GM19395 (cell line): Measurements from ENCODE around the gene TSC2.

ENCODE experiments used
- ATAC-seq: cut with Tn5 transposase; IDR thresholded peaks from one replicate; pipeline ENCODE4 v1.9.1; 2021; ENCODE audit warnings: mild to moderate bottlenecking, moderate library complexity; ENCODE audit not compliant: unreplicated experiment

Gene TSC2

GRCh38 chr16:2063861-2064260, 16.1 kb downstream of the TSC2 start:
- no peak for ATAC-seq

DNA sequence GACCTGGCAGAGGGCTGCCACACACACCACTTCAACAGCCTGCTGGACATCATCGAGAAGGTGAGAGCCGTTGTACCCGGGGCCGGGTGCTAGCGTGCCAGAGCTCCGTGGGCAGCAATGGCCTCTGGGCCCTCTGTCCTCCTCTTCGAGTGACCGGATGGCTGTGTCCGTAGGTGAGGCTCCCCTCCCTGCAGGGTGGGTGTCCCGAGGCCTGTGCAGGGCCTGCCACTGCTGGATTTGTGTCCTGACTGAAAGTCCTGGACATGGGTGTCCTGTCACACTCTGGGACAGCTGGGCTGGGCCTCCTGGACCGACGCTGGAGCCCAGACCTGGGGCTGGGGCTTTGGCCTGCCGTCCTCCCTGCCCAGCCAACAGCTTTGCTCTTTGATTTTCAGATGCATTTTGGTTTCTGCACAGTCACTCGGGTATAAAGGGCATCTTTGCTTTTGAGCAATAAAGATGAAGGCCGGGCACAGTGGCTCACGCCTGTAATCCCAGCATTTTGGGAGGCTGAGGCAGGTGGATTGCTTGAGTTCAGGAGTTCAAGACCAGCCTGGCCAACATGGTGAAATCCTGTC, 16.7 kb downstream of the TSC2 start:
- ATAC-seq, result no peak

DNA sequence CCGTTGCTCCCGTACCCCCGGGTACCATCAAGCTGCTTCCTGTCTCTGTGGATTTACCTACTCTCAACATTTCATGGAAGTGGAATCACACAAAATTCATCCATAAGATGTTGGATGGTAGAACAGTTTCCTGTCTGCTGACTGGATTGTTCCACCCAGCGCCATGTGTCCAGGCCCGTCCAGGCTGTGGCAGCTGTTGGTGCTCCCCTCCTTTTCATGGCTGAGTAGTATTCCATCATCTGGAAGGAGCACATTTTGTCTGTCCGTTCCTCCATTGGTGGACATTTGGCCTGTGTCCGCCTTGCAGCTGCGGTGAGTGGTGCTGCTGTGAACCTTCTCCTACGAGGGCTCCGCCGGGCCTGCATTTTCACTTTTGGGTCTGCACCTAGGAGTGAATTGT, 18.4 kb downstream of the TSC2 start:
- ATAC-seq, result no peak

DNA sequence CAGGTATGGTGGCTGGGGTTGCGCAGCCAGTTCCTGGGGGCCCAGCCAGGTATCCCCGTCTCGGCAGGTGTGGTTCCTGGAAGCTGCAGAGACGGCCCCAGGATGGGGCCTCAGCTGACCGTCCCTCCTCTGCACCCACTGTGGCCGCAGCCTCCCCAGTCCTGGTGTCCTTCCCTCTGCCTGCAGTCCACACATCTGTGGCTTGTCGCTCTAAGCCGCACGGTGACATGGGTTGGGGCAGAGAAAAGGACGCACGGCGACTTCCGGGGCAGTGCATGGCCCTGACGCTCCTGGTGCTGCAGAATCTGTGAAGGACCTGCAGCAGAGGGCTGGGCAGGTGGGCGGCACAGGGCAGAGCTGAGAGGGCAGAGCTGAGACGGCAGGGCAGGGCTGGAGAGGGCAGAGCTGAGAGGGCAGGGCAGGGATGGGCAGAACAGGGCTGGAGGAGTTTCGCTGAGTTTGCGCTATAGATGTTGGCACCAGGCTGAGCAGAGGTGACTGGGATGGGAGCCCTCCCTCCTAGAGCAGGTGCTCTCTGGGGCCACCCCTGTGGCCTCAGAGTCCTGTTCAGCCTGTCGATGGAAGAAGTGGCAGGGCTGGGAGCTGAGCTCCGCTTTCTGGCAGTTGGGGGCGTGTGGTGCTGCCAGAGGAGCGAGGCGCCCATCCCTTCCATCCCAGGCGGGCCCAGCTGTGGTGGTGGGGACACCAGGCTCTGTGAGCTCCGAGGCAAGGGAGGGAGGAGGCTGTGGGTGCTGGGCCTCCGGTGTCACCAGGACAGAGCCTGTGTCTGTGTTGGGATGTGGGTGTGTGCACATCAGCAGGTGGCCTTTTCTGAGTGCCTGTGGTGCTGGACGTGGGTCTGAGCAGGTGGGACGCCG, 23.0 kb downstream of the TSC2 start:
- no peak for ATAC-seq

DNA sequence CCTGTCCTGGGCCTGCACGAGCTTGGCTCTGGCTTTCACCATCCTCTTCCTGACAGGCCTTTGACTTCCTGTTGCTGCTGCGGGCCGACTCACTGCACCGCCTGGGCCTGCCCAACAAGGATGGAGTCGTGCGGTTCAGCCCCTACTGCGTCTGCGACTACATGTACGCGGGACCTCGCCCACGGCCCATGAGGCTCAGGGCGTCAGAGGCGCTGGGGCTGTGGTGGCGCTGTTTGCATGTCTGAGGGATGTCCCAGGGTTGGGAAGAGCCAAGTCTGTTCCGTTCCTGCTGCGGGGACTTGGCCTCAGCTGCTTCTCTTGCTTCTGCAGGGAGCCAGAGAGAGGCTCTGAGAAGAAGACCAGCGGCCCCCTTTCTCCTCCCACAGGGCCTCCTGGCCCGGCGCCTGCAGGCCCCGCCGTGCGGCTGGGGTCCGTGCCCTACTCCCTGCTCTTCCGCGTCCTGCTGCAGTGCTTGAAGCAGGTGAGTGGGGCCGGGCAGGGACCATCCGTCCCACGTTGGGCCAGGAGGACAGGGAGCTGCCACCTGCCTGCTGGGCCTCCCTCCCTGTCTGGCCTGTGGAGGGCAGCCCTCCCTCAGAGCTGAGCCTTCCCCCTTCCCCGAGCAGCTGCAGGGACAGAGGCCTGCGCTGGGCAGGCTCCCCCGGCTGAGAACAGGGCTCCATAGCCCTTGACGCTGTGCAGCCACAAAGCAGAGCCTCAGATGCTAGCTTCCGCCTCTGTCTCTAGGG, 23.8 kb downstream of the TSC2 start:
- no peak for ATAC-seq

DNA sequence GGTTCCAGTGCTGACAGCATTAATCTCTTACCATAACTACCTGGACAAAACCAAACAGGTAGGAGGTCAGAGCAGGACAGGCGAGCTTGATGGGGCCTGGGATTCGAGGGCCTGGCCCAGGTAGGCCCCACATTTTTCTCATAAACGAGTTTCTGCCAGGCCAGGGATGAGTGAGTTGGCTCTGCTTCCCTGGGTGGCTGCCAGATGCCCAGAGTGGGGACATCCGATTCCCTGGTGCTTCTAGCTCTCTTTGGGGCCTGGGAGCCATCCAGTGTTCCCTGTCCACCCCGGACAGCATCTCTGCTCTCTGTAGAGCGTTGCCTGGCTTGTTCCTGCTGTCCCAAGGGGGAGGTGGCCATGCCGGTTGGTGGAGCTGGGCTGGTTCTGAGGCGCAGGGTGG, 25.1 kb downstream of the TSC2 start:
- ATAC-seq, result no peak

DNA sequence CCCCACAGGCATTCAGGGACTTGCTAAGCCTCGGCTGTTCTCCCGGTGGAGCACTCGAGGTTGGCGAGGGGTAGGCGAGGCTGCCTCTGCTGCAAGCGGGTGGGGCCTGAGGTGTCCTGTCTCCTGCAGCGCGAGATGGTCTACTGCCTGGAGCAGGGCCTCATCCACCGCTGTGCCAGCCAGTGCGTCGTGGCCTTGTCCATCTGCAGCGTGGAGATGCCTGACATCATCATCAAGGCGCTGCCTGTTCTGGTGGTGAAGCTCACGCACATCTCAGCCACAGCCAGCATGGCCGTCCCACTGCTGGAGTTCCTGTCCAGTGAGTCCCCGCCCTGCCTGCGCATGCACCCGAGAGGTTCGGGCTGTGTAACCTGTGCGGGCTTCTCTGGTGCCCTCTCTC, 26.3 kb downstream of the TSC2 start:
- no peak for ATAC-seq

GRCh38 chr16:2075631-2076030, 27.8 kb downstream of the TSC2 start:
- ATAC-seq, result no peak

GRCh38 chr16:2076072-2076865, 28.5 kb downstream of the TSC2 start:
- ATAC-seq, result no peak

DNA sequence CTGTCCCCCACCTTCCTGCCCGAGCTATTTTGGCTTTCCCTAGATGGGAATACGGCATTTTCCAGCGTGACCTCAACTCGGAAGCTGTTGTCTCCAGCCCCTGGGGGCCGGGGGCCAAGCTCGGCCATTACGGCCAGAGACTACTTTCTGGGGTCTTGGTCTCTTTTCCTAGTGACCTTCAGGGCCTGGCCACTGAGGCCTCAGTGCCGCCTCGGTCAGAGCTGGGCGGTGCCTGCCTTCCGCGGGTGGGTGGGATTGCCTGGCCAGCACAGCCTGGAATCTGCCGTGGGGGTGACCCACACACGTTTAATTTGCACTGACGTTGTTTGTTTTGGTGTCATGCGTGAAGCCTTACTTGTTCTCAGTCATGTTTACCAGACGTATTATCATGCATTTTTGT, 29.2 kb downstream of the TSC2 start:
- ATAC-seq, result no peak

GRCh38 chr16:2077696-2078095, 29.9 kb downstream of the TSC2 start:
- ATAC-seq, result no peak

DNA sequence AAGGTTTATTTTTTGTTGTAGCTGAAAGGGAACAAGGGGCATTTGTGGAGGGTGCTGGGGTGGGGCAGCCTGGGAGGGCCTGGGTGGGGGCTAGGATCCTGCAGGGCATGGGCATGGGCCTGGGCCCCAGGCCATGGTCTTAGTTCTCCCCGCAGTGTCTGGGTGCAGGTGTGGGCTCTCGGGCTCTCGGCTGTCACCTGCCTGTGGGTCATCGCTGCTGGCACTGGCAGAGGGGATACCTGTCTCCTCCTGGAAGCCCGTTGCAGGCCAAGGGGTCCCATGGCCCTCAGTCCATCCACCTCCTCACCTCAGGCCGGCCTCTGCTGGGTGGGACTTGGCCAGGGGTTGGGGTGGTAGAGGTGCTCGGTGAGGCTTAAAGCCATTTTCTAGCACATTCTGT, 30.3 kb downstream of the TSC2 start:
- ATAC-seq, result no peak

- ATAC-seq, result no peak
Measured at GRCh38 chr16:2078691-2079090, 30.9 kb downstream of the TSC2 start.

DNA sequence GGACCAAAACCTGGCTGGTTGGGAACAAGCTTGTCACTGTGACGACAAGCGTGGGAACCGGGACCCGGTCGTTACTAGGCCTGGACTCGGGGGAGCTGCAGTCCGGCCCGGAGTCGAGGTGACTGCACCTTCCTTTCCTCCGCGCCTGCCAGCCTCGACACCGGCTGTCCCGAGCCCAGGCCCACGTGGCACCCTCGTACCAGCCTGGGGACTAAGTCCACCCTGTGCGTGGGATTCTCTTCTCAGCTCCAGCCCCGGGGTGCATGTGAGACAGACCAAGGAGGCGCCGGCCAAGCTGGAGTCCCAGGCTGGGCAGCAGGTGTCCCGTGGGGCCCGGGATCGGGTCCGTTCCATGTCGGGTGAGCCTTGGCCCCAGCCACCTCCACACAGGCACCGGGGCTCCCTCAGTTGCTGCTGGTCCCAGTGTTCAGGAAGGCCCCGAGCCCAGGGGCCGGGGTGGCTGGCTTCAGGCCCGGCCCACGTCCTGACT, 31.6 kb downstream of the TSC2 start:
- no peak for ATAC-seq

- no peak for ATAC-seq
Measured at GRCh38 chr16:2079991-2080390, 32.2 kb downstream of the TSC2 start.

DNA sequence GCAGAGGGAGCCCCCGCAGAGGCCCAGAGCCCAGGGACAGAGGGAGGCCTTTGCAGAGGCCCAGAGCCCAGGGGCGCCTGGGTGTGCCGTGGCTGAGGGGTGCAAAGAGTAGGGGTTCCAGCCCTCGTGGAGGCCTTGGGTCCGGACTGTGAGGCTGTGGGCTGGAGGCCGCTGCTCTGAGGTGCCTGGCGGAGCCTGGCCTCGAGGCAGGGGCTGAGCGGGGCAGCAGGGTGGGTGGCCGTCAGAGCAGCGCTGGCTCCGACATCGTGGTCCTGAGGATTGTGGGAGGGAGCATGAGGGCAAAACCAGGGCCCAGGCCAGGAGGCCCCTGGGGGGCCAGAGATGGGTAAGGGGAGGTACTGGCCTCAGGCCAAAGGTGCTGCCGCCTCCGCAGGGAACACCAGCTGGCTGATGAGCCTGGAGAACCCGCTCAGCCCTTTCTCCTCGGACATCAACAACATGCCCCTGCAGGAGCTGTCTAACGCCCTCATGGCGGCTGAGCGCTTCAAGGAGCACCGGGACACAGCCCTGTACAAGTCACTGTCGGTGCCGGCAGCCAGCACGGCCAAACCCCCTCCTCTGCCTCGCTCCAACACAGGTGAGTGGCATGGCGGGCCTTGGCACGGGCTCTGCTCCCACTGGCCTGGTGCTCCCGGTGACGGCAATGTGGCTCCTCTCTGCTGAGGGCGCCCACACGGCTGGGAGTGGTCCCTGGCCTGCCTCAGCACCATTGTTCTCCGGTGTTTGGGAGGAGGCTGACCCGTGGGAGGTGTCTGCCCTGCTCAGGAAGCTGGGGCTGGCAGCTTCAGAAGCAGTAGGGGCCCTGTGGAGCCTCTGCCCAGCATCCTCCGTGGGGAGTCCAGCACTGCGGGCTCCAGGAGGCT, 33.7 kb downstream of the TSC2 start:
- ATAC-seq, result no peak

GRCh38 chr16:2082171-2082982, 34.6 kb downstream of the TSC2 start:
- ATAC-seq, result no peak

- ATAC-seq, result no peak
Measured at GRCh38 chr16:2082983-2083364, 35.2 kb downstream of the TSC2 start.

- ATAC-seq, result no peak
Measured at GRCh38 chr16:2083409-2083808, 35.6 kb downstream of the TSC2 start.
